B cell (primary cell): ENCODE results near the gene S100A5. TPM values are rescaled to one million over a fixed set of nuclear protein-coding genes. Genes with fewer than 3 reads are reported as not detected.

Experiments used
- ATAC-seq: fragments of 200-7000 bp; cut with Tn5 transposase; one replicate; pipeline ENCODE4 v1.10.0; 2021; ENCODE audit warnings: low read depth, mild to moderate bottlenecking, moderate number of reproducible peaks, moderate library complexity
- CTCF ChIA-PET: fragments of 350-600 bp; sonication (Branson Sonifier 250); formaldehyde crosslinking; loops from one replicate; lab custom pipeline; 2021; ENCODE audit warnings: antibody characterized with exemption, inconsistent platforms; lab: Charles Lee
- POLR2A ChIA-PET: fragments of 350-600 bp; sonication (Branson Sonifier 250); formaldehyde crosslinking; loops from one replicate; lab custom pipeline; 2021; ENCODE audit warnings: antibody characterized with exemption; lab: Charles Lee
- DNase-seq: peaks from one replicate; pipeline ENCODE4 v3.0.0; 2013
- H2AFZ ChIP-seq: 2 replicates; pipeline ENCODE4 v1.6.1; 2012; ENCODE audit warnings: mild to moderate bottlenecking, low read depth, low read length; ENCODE audit not compliant: insufficient read depth, poor library complexity, severe bottlenecking
- H3K27ac ChIP-seq, 2 donors: 1 replicate in 1 of 2; 2 replicates in 1 of 2; pipeline ENCODE4 v1.5.1; 2012 to 2013; ENCODE audit warnings: low read length in 2 of 2, mild to moderate bottlenecking in 2 of 2, moderate library complexity in 1 of 2
- H3K27me3 ChIP-seq, 4 experiments: fragments of 200-600 bp in 1 of 4; sonication (generic) in 1 of 4; replicated peaks in 1 of 4; 1 replicate in 2 of 4; 2 replicates in 2 of 4; pipeline versions ENCODE4 v1.6.1 to v1.7.0; 2013 to 2016; ENCODE audit warnings: low read length in 3 of 4, mild to moderate bottlenecking in 2 of 4, mixed read lengths in 1 of 4, moderate library complexity in 1 of 4; ENCODE audit not compliant: insufficient read depth in 4 of 4, control insufficient read depth in 3 of 4; ENCODE audit errors: control extremely low read depth in 1 of 4
- H3K36me3 ChIP-seq, 2 experiments: replicated peaks in 1 of 2; 1 replicate in 1 of 2; 2 replicates in 1 of 2; pipeline versions ENCODE4 v1.6.1 to v1.7.1; 2013; ENCODE audit warnings: low read length in 1 of 2; ENCODE audit not compliant: insufficient read depth in 2 of 2, control insufficient read depth in 1 of 2; ENCODE audit errors: control extremely low read depth in 1 of 2, extremely low read depth in 1 of 2
- H3K4me1 ChIP-seq, 2 donors: fragments of 200-600 bp in 1 of 2; sonication (generic) in 1 of 2; 1 replicate in 1 of 2; 2 replicates in 1 of 2; pipeline versions ENCODE4 v1.5.1 to v1.6.1; 2013 to 2017; ENCODE audit warnings: low read length in 2 of 2; ENCODE audit not compliant: control insufficient read depth in 2 of 2, insufficient read depth in 2 of 2
- H3K4me2 ChIP-seq: replicated peaks from 2 replicates; pipeline ENCODE3; 2012; ENCODE audit warnings: mild to moderate bottlenecking, low read depth, low read length; ENCODE audit not compliant: poor library complexity, severe bottlenecking
- H3K4me3 ChIP-seq, 5 experiments: fragments of 200-600 bp in 1 of 5; sonication (generic) in 1 of 5; 1 replicate in 3 of 5; 2 replicates in 2 of 5; pipeline versions ENCODE4 v1.5.1 to v1.7.0; 2011 to 2016; ENCODE audit warnings: low read length in 4 of 5, mild to moderate bottlenecking in 4 of 5, low read depth in 2 of 5, control low read depth in 1 of 5, moderate library complexity in 1 of 5; ENCODE audit not compliant: insufficient read depth in 1 of 5; ENCODE audit errors: control extremely low read depth in 1 of 5, extremely low read depth in 1 of 5
- H3K79me2 ChIP-seq: fragments of 200-600 bp; sonication (generic); one replicate; pipeline ENCODE4 v1.6.0; 2016; ENCODE audit warnings: low read length; ENCODE audit not compliant: control insufficient read depth, insufficient read depth
- H3K9ac ChIP-seq: fragments of 200-600 bp; sonication (generic); 2 replicates; pipeline ENCODE4 v1.6.1; 2017; ENCODE audit warnings: mild to moderate bottlenecking, low read length, moderate library complexity
- H3K9me3 ChIP-seq, 3 donors: one replicate each; pipeline versions ENCODE4 v1.6.1 to v1.7.1; 2013; ENCODE audit warnings: low read length in 2 of 3; ENCODE audit not compliant: control insufficient read depth in 2 of 3, insufficient read depth in 1 of 3; ENCODE audit errors: control extremely low read depth in 1 of 3
- H4K20me1 ChIP-seq: 2 replicates; pipeline ENCODE4 v1.6.0; 2012; ENCODE audit warnings: mild to moderate bottlenecking, low read length; ENCODE audit not compliant: insufficient read depth, control insufficient read depth, poor library complexity, severe bottlenecking
- H3K27ac Mint-ChIP-seq: one replicate; pipeline ENCODE4 v1.8.0; 2021; ENCODE audit warnings: mixed read lengths
- H3K27me3 Mint-ChIP-seq: one replicate; pipeline ENCODE4 v1.8.0; 2021; ENCODE audit warnings: mixed read lengths
- H3K4me1 Mint-ChIP-seq: one replicate; pipeline ENCODE4 v1.8.0; 2021; ENCODE audit warnings: mixed read lengths
- H3K4me3 Mint-ChIP-seq: one replicate; pipeline ENCODE4 v1.8.0; 2021; ENCODE audit warnings: mixed read lengths
- H3K9me3 Mint-ChIP-seq: one replicate; pipeline ENCODE4 v1.8.0; 2022; ENCODE audit warnings: mixed read lengths; ENCODE audit not compliant: insufficient read depth
- CTCF ChIP-seq: fragments of 200-600 bp; IDR thresholded peaks from one replicate; pipeline ENCODE4 v1.8.0; 2022; ENCODE audit warnings: antibody characterized with exemption, mild to moderate bottlenecking
- EZH2 ChIP-seq: IDR thresholded peaks from 2 replicates; pipeline ENCODE4 v1.6.1; 2012; ENCODE audit warnings: borderline replicate concordance, low read depth, mild to moderate bottlenecking, moderate library complexity, low read length; ENCODE audit not compliant: insufficient read depth, poor library complexity, severe bottlenecking
- WGBS: methylation state at CpG from one replicate; pipeline ENCODE4 v1.1.5; 2013; ENCODE audit warnings: missing lambda C conversion rate; ENCODE audit not compliant: insufficient coverage; 5-methylcytosine and 5-hydroxymethylcytosine counted together
- intact Hi-C: fragments of 100-400 bp; cut with micrococcal nuclease; formaldehyde crosslinking; loops from one replicate; pipeline ENCODE4 v1.10.0; 2022
- polyA plus RNA-seq: library from polyadenylated mRNA; depleted of rRNA; stranded (reverse); fragments of >200 nt; gene quantifications from 2 replicates; pipeline ENCODE4 v1.2.3, GENCODE V29; 2012
- total RNA-seq, 2 donors: library from RNA; stranded (reverse); fragments of 120-200 nt in 1 of 2; gene quantifications; 1 replicate in 1 of 2; 2 replicates in 1 of 2; pipeline versions ENCODE4 v1.2.3 to v1.2.4, GENCODE V29; 2013 to 2022

S100A5 gene
- total and polyA plus RNA-seq, 2 donors (not counting 1 experiment from before 2014, with no cell fraction given), result 0.64 TPM; not detected in 1

- 67% methylated on average over 10 of the region's 10 CpGs for WGBS
- Histone ChIP-seq H3K79me2 (no peaks in the 10 kb centered on the region), H4K20me1 (no peaks in the 10 kb centered on the region), H3K27me3 (no peaks in the 10 kb centered on the region), H3K4me3 (peak overlapping the region in 4 of 5 experiments; percentile 33 to 52 (median 46)), H3K9me3 (peaks cover 0 to 12% (median 0%) of the 10 kb centered on the region in 3 donors), H3K27ac (peak overlapping the region in 1 of 2 donors; percentile 82), H3K4me1 (peaks cover 40 to 46% of the 10 kb centered on the region in 2 donors), H3K4me2 (peak overlapping the region; percentile 75), H3K9ac (peak overlapping the region; percentile 55), H2AFZ (peak overlapping the region; percentile 77), H3K36me3 (peaks cover 0 to 2% of the 10 kb centered on the region in 2 experiments)
- no peaks in the 10 kb centered on the region for H3K9me3 Mint-ChIP-seq
- peak overlapping the region; percentile 96 for H3K27ac Mint-ChIP-seq
- H3K27me3 Mint-ChIP-seq, result no peaks in the 10 kb centered on the region
- ATAC-seq, result no peak
- DNase-seq, result no peak
- TF ChIP-seq EZH2 (no peak), CTCF (no peak)
- intact Hi-C loops, result loop anchor here (1.0 to 2.0 kb wide), 2 partner anchors 8 to 20 kb away; partner anchors contain the start of gene S100A2
- H3K4me1 Mint-ChIP-seq, result peaks cover 58% of the 10 kb centered on the region
- ChIA-PET POLR2A (interaction anchor here (0.6 to 2.3 kb wide), 6 partner anchors 9 to 185 kb away, joined by 3 to 20 read pairs (median 6); partner anchors contain the start of genes CHTOP, S100A2 and S100A6), CTCF (interaction anchor here (0.7 to 7.5 kb wide), 10 partner anchors 9 to 442 kb away, joined by 3 to 59 read pairs (median 4); partner anchors contain the start of genes RAB13, S100A2 and S100A6)
- peak overlapping the region; percentile 90 for H3K4me3 Mint-ChIP-seq
Observed at GRCh38 chr1:153544453-153545066, 3.8 kb upstream of the S100A5 start.

GRCh38 chr1:153543736-153544135, 3.0 kb upstream of the S100A5 start:
- Histone ChIP-seq H4K20me1 (no peaks in the 10 kb centered on the region), H3K4me2 (no peak overlapping the region), H3K4me3 (no peak overlapping the region), H2AFZ (no peak overlapping the region), H3K36me3 (peaks cover 0 to 2% of the 10 kb centered on the region in 2 experiments), H3K27ac (no peak overlapping the region), H3K4me1 (peaks cover 40 to 46% of the 10 kb centered on the region in 2 donors), H3K9ac (no peak overlapping the region), H3K27me3 (no peaks in the 10 kb centered on the region), H3K9me3 (peaks cover 0 to 12% (median 0%) of the 10 kb centered on the region in 3 donors), H3K79me2 (no peaks in the 10 kb centered on the region)
- H3K4me1 Mint-ChIP-seq, result peaks cover 60% of the 10 kb centered on the region
- CTCF ChIA-PET, result interaction anchor here (1.1 to 7.5 kb wide), 4 partner anchors 10 to 33 kb away, joined by 3 to 59 read pairs (median 18); partner anchors contain the start of gene S100A6
- 85% methylated on average over 3 of the region's 4 CpGs for WGBS
- H3K4me3 Mint-ChIP-seq, result no peak overlapping the region
- ATAC-seq (no peak), DNase-seq (no peak)
- H3K9me3 Mint-ChIP-seq, result no peaks in the 10 kb centered on the region
- H3K27me3 Mint-ChIP-seq, result no peaks in the 10 kb centered on the region
- POLR2A ChIA-PET, result interaction anchor here (0.6 kb wide), 1 partner anchor 186 kb away, joined by 7 read pairs; no protein-coding TSS in a partner anchor
- TF ChIP-seq CTCF, result no peak
- no peak for TF ChIP-seq EZH2
- H3K27ac Mint-ChIP-seq, result peak overlapping the region; percentile 11
- intact Hi-C loops, result loop anchor here (2.0 kb wide), 1 partner anchor 21 kb away; the partner anchor contains the start of gene S100A2
